Activated CD4-positive, alpha-beta T cell treated with anti-CD3 and anti-CD28 coated beads, Interleukin-2, Interleukin-6, amounts not matched to agents 100 ng/mL and 50 ng/mL, durations not matched to agents 16 hours and 8 hours (primary cell): ENCODE results near the gene ENOX1.

Experiments
- DNase-seq: peaks from one replicate; pipeline ENCODE4 v3.0.0-alpha.2; 2020

Gene ENOX1

DNA sequence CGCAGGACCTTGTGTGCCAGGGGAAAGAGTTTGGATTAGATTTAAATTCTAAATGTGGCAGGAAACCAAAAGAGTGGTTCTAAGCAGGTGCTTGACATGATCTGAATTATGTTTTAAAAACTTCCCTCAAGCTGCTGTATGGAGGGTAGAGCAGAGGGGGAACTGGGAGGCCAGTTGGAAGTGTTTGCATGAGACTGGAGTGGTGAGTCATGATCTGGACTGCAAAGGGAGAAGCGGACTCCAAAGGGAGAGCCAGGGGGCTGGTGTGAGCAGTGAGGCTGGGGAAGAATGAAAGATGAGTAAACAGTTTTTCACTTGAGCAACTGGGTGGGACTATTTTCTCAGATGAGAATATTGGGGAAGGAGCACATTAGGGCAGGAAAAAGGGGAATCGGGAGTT lies 557.3 kb downstream of the ENOX1 start:
- DNase-seq: no peak

- no peak for DNase-seq
Observed at GRCh38 chr13:43227721-43228120, 559.1 kb downstream of the ENOX1 start.

DNA sequence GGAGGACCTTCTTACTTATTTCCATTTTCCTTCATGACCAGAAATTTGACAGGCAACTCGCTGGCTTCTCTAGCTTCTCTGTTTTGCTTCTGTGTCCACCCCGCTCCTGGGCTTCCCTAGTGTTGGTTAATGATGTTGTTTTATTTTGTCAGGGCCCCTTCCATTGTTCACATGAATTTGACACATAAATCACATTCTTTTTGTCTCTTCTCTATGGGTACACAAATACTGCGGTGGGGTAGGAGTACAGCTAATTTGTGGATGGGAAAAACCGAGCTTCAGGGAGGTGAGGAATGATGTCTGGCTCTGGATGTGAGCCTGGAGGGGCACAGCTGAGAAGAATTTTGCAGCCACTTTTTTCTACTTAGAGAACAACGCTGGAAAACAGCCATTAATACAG lies 563.6 kb downstream of the ENOX1 start:
- DNase-seq: no peak

- no peak for DNase-seq
Observed at GRCh38 chr13:43222086-43222485, 564.7 kb downstream of the ENOX1 start.

DNA sequence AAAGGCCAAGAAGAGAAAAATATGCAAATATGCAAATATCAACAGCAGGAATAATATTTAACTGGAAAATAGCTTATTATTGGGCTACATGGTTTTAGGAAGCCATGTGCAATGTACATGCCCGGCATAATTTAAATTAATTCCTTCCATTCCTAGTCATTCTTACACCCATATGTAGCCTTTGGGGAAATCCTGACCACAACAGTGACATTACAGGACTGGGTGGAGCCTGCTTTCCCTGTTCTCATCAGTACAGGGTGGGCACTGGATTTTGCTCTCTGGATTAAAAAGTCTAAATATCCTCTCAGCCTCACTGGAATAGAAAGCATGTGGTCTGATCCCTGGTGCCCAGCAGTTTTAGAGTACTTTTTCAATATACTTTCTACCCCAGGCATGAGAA lies 565.2 kb downstream of the ENOX1 start:
- DNase-seq: no peak

DNA sequence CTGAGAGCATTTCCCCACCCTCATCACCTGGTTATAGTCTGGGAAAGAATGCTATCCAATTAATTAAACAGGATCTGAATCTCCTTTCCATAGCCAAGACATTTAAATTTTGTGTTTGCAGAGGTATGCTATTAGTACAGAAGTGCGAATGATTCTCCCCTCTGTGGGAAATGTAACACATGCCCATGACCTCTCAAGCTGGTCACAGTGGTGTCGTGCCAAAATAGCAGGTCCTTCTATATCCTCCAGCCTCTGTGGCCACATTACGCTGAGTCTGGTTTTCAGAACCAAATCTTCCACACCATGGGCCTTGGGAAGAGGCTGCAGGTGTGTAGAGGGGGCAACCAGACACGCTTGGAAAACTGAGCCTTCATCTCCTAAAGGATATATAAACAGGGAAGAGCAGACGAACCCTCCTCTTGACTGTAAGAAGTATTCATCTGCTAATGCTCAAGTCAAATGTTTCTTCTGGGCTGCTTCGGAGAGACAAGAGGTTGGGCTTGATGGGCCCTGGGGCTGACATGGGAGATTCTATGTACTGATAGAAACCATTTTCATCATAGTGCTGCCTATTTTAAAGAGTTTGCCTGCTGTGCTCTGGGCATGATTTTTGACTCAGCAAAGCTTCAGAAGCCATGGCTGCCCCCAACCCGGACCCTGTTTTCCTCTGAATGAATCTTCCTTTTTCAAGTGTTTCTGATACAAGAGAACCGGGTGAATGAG lies 565.7 kb downstream of the ENOX1 start:
- no peak for DNase-seq

GRCh38 chr13:43214124-43214523 lies 572.6 kb downstream of the ENOX1 start:
- DNase-seq: no peak

DNA sequence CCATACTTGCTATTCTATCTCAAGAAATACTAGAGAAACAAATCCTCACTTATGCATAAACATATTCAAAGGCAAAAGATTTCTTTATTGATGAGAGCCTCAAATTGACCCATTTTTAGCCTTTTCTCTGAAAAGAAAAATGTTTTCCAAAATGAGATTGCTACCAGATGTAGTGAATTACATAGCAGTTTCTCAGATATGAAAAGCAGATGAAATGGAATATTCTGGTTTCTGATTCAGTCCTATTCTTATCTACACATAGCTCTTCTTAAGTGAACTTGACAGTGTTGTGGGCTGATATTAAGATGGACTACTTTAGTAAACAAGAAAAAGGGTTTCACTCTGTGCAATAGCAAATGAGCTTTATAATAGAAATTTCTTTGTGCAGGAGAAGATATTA lies 579.9 kb downstream of the ENOX1 start:
- DNase-seq: no peak

- DNase-seq: no peak
Observed at GRCh38 chr13:43205416-43205815, 581.4 kb downstream of the ENOX1 start.

GRCh38 chr13:43204591-43204990 lies 582.2 kb downstream of the ENOX1 start:
- no peak for DNase-seq

GRCh38 chr13:43203781-43204180 lies 583.0 kb downstream of the ENOX1 start:
- DNase-seq: no peak

DNA sequence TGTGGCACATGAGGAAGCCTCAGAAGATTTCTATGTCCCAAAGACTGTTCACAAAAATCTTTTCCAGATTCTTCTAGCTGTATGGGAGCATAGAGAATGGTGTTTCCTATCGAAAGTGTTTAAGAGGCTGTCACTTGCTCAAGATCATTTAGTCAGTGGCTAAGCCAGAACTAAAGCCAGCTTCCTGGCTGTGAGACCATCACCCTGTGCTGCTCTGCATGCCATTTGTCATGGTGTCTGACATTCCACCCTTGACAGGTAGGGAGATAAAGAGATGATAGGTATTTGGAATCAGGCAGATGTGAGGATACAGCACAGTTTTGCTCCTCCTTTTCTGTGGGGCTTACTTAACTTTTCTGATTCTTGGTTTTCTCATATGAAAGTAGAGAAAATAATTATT lies 586.0 kb downstream of the ENOX1 start:
- no peak for DNase-seq

GRCh38 chr13:43200307-43200706 lies 586.5 kb downstream of the ENOX1 start:
- DNase-seq: no peak

DNA sequence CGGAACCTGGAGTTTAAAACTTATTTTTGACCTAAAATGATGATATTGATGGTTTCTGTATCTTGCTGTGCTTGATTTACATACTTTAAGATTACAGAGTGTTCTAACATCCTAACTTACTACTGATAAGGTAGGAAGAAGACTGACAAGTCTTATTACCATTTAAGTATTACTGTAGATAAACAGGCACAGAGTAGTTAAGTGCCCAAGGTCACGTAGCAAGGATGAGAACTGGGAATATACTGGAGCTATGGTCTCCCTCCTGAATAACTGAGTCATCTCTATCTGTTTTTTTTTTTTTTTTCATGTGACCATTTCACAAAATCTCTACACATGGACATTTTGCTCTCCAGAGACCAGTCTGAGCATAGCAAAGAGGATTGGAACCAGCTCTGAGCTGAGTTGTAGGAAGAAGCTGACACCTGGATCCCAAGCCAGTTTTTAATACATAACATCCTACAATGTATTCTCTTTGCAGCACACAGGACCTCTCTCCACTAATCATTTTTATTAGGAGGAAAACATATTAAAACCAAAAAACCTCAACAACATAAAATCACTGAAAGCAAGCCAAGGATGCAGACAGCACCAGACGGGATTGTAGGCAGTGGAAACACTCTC lies 589.9 kb downstream of the ENOX1 start:
- DNase-seq: no peak

DNA sequence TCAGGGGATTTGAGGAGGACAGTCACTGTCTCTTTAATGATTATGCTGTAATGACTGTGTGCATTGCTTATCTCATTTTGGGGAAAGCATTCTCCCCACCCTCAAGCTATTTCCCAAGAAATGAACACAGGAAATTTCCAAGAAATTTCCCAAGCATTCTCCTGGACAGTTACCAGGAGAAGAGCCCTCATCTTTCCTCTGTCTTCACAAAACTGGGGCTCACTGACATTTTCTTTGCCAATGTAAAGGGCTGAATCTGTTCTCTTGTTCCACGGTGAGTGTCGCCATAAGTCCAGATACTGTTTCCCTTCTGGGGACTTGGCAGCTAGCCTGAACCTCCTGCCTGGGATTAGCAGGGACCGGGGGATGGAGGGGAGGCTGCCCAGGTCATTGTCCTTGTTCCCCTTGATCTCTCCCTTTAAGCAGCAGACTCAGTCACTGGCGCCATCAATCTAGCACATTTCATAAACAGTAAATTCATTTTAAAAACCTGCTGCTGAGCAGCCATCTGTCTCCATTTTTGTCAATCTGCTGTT lies 590.6 kb downstream of the ENOX1 start:
- DNase-seq: no peak

- DNase-seq: no peak
Observed at GRCh38 chr13:43195551-43195950, 591.2 kb downstream of the ENOX1 start.

GRCh38 chr13:43195112-43195511 lies 591.7 kb downstream of the ENOX1 start:
- DNase-seq: no peak

DNA sequence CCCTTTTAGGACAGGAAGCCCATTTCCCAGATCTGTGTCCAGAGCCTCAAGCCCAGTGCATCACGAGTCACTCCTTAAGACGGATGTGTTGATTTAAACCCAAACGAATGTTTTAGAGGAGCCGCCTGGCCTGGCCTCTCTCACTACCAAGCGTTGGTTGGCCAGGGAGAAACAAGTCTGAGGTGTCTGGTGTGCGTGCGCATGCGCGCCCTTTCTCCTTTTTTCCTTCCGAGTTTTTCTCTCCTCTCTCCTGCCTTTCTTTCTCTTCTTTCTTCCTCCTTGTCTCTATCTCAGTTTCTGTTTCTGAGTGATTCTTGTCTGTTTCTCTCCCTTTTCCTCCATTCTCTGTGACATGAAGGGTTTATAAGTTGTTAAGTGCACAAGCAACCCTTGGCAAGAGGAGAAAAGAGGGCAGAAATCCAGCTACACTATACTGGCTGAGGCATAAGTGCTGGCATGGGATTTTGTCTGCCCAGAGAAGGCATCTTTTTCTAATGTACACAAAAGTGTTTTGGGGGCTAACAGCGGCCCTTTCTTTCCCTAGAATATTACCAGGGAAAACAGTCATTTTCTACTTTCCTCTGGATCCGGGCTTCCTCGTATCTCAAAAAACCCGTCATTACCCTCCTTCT lies 592.9 kb downstream of the ENOX1 start:
- DNase-seq: no peak

- DNase-seq: no peak
Observed at GRCh38 chr13:43191546-43191945, 595.2 kb downstream of the ENOX1 start.

DNA sequence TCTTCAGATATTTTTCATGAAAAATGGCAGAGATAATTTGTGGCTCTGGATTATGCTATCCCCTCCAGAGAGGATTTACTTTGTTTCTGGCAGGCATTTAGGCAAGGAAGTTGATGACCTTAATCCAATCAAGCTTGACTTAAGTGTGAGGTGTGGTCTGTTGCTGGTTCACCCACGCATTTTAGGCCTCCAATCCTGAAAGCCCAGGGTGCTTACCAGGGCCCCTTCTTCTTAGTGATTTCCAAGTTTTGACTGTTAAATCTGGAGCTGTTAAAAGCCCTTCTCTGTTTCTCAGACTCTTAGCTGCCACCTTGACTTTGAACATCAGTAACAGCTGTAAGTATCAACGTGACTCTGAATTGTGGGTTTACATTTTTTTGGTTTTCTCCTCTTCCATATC lies 601.5 kb downstream of the ENOX1 start:
- DNase-seq: no peak

- no peak for DNase-seq
Observed at GRCh38 chr13:43180837-43181236, 605.9 kb downstream of the ENOX1 start.

- no peak for DNase-seq
Observed at GRCh38 chr13:43180036-43180660, 606.6 kb downstream of the ENOX1 start.

- no peak for DNase-seq
Observed at GRCh38 chr13:43171489-43171888, 615.3 kb downstream of the ENOX1 start.

GRCh38 chr13:43170506-43170905 lies 616.3 kb downstream of the ENOX1 start:
- DNase-seq: no peak
